NCI-H1436 (cell line): Measurements from ENCODE around the gene FCHO1.
"Not testable (repeated sequence)": the region's sequence is repeated elsewhere in the genome, so short reads cannot be mapped to it uniquely, and the experiment has no call there.

Experiments
- DNase-seq: peaks from one replicate; lab custom pipeline; 2025; lab: John Stamatoyannopoulos, UW

The FCHO1 gene

DNA sequence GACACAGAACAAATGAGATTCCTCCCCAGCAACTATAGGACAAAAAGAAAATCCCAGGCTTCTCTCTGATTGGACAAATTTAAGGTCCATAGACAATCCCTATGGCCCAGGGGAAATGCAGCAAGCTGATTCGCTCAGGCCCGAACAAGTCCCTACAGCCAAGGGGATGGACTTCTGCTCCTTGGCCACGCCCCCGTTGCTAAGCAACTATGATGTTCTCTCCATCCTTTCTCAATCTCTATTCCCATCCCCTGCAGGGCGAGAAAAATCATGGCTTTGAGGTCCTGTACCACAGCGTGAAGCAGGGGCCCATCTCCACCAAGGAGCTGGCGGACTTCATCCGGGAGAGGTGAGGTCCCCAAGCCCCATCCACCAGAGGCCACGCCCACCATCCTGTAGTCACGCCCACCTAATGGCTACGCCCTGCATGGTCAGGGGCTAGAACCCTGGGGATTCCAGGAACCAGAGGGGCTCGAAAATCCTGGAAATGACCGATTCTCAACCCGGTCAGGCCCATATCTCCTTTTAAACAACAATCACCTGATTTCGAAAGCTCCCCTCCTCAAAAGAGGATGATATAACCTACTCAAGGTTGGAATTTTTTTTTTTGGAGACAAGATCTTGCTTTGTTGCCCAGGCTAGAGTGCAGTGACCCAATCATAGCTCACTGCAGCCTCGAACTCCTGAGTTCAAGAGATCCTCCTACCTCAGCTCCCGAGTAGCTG is 11.4 kb downstream of the FCHO1 start:
- peak; percentile 28 for DNase-seq

- no peak for DNase-seq
Measured at GRCh38 chr19:17764348-17764747, 13.1 kb downstream of the FCHO1 start.

DNA sequence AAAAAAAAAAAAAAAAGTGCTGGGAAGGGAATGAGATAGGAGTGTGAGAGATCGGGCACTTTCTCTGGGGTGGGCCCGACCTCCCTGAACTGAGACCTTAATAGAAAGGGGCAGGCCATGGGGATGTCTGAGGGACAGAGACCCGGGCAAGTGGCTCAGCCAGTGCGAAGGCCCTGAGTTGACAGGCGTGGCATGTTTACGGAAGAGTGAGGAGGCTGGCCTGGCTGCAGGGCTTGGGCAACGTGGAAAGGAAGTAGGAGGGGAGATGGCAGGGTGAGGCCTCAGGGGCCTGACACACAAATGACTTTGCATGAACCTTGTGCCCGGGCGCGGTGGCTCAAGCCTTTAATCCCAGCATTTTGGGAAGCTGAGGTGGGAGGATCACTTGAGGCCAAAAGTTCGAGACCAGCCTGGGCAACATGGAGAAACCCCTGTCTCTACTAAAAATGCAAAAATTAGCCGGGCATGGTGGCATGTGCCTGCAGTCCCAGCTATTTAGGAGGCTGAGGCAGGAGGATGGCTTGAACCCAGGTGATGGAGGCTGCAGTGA is 13.9 kb downstream of the FCHO1 start:
- no peak for DNase-seq

DNA sequence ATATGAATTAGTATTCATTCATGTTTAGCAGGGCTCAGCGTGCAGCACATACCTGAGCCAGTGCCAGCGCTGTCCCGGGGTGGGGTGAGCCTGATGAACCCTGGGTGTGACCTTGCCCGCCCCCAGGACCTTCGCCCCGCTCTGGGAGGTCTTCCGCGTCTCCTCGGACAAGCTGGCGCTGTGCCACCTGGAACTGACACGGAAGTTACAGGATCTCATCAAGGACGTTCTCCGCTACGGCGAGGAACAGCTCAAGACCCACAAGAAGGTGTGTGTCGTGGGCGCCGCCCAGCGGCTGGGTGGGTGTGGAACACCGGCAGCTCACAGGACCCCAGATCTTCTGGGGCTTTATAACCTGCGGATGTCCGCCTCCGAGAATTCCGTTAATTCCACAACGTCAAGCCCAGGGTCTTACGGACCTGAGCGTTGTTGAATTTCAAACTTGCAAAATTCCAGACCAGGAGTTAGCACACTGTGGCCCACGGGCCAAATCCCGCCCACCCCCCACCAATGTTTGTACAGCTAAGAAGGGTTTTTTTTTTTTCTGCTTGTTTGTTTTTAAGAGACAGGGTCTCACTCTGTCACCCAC is 15.4 kb downstream of the FCHO1 start:
- no peak for DNase-seq

- DNase-seq: no peak
Measured at GRCh38 chr19:17767559-17767958, 16.3 kb downstream of the FCHO1 start.

DNA sequence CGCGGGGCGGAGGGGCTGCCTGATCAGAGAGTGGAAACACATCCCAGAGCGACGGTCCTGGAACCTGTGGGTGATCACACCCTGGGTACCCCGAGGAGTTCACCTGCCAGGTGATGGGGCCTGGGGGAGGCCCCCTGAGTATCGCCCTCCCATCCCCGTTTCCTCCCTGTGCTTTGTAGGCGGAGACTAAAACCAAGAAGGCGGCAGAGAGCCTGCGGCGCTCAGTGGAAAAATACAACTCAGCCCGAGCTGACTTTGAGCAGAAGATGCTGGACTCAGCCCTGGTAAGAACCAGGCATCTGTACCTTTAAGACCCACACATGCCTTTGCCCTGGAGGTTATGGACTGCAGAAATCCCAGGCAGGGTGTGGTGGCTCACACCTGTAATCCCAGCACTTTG is 19.3 kb downstream of the FCHO1 start:
- no peak for DNase-seq

DNA sequence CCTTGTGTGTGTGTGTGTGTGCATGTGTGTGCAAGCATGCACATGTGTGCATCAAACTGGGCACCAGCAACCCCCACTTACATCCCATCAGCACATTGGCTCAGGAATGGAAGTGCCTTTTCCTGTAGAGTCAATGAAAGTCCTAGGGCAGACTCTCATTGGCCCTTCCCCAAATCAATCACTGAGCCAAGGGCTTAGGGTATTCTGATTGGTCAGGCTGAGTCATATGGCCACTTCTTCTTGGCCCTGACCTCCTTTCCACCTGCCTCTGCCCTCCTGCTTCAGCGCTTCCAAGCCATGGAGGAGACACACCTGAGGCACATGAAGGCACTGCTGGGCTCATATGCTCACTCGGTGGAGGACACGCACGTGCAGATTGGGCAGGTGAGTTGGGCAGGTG is 20.9 kb downstream of the FCHO1 start:
- no peak for DNase-seq

DNA sequence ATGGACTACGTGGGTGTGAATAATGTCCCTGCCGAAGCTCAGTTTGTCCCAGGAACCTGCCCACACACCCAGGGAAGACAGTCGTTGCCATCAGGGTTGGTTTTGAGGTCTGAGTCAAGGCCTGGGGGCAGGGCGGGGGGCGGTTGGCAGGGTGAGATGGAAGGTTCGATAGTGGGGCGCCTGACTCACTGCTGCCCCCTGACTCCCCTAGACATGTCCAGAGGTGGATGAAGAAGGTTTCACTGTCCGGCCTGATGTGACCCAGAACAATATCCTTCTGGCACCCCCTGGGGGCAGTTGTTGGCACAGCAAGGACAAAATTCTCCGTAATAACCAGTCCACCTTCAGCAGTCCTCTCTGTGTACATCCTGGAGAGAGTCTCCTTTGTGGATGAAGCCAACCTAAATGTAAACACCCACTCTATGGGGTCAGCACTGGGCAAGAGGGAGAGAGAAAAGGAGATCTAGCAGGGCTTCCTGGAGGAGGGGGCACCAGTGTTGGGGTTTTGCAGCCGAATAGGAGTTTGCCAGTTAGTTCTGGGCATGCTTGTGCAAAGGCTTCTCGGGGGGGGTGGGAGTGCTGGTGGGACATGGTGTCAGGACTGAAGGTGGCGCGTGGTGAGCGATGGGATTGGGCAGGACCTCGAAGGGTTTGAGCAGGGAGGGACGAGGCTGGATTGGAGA is 24.1 kb downstream of the FCHO1 start:
- no peak for DNase-seq

DNA sequence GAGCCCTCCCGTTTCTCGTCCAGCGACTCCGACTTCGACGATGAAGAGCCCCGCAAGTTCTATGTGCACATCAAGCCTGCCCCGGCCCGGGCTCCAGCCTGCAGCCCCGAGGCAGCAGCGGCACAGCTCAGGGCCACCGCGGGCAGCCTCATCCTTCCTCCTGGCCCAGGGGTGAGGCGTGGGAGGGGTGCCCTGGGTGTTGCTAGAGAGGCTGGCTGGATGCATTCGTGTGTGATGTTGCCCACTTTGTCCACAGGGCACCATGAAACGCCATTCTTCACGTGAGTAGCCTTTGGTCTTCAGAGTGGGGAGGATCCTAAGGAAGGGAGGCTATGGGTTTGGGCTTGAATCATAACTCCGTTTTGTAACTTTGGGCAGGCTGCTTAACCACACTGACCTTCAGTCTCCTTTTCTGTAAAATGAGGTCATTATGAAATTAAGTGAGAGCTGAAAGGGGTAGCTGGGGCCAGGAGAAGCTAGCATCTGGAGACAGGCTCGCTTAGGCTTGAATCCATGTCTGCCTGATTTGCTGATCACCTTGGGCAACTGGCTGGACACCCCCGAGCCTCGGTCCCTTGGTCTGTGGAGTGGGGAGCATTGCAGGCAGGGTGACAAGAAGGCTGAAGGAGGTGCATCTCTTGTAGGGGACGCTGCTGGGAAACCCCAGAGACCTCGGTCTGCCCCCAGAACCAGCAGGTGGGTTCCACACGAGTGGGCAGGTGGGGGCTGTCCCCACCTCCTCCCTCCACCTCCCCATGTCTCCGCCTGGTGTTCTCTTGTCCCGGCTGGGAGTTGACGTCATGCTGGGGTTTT is 24.9 kb downstream of the FCHO1 start:
- no peak for DNase-seq

DNA sequence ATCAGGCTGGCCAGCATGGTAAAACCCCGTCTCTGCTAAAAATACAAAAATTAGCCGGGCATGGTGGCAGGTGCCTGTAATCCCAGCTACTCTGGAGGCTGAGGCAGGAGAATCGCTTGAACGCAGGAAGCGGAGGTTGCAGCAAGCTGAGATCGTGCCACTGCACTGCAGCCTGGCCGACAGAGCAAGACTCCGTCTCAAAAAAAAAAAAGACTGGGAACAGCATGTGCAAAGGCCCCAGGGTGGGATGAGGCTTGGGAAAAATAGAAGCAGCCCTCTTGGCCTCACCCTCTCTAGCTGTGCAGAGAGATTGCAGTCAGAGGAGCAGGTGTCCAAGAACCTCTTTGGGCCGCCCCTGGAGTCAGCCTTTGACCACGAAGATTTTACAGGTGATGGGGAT is 26.6 kb downstream of the FCHO1 start:
- not testable (repeated sequence) for DNase-seq

- no peak for DNase-seq
Measured at GRCh38 chr19:17778251-17778967, 27.1 kb downstream of the FCHO1 start.

GRCh38 chr19:17778968-17779929 is 28.0 kb downstream of the FCHO1 start:
- no peak for DNase-seq

GRCh38 chr19:17780781-17781180 is 29.5 kb downstream of the FCHO1 start:
- no peak for DNase-seq

- not testable (repeated sequence) for DNase-seq
Measured at GRCh38 chr19:17783721-17784120, 32.4 kb downstream of the FCHO1 start.

DNA sequence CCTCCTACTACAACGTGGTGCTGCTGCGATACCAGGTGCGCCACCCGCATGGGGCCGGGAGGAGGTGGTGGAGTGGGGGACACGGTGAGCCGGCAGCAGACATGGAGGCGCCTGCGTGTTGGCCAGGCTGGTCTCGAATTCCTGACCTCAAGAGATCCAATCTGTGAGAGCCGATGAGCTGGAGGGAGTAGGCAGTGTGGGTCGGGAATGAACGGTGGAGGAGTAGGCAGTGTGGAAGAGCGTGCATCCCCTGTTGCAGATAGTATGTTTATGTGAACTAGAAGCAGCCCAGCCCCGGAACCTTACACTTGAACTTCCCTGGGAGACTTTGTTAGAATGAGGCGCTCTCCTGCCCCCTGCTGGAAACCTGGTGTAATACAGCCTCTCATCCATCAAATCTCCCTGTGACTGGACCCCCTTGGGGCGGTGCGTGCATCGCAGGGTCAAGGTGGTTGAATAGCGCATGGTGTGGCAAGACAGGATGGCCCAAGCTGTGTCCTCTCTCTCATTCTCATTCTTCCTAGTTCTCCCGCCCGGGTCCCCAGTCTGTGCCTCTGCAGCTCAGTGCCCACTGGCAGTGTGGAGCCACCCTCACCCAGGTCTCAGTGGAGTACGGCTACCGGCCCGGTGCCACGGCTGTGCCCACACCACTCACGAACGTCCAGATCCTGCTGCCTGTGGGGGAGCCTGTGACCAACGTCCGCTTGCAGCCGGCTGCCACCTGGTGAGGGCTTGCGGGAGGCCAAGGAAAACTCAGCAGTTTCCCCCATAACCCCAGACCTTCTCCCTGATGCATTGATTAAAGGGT is 33.1 kb downstream of the FCHO1 start:
- peak; percentile 71 for DNase-seq

DNA sequence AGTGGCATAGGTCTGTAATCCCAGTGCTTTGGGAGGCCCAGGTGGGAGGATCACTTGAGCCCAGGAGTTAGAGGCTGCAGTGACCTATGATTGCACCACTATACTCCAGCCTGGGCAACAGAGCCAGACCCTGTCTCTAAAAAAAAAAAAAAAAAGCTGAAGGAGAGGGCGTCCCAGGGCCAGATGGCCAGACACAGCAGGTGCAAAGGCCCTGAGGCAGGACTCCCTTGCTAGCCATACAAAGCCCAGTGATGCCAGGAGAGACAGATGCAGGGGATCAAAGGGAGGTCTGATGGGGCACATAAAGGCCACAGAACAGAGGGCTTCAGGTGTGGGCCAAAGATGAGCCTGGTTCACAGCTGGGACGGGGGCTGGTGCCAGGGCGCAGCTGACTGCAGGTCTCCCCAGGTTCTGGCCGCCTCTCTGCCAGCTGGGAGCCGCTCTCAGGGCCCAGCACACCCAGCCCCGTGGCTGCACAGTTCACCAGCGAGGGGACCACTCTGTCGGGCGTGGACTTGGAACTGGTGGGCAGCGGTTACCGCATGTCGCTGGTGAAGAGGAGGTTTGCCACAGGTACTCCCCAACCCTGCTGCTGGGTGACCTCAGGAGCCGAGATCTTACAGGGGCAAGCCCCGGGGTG is 36.1 kb downstream of the FCHO1 start:
- DNase-seq: no peak

DNA sequence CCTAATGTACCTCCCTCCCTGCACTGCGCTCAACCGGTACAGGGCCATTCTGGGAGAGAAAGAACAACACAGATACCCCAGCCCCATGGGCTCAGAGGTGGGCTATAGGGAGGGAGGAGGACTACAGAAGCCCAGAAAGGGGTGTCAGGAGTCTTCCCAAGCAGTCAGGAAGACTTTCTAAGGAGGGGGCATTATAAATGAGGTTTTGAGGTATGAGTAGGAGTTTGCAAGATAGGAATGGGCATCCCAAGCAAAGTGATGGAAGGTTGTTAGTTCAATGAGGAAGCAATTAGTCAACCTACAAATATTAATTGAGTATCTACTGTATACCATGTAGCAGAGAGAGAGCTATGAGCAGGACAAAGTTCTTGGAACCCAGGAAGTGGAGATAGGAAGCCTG is 37.4 kb downstream of the FCHO1 start:
- DNase-seq: no peak

DNA sequence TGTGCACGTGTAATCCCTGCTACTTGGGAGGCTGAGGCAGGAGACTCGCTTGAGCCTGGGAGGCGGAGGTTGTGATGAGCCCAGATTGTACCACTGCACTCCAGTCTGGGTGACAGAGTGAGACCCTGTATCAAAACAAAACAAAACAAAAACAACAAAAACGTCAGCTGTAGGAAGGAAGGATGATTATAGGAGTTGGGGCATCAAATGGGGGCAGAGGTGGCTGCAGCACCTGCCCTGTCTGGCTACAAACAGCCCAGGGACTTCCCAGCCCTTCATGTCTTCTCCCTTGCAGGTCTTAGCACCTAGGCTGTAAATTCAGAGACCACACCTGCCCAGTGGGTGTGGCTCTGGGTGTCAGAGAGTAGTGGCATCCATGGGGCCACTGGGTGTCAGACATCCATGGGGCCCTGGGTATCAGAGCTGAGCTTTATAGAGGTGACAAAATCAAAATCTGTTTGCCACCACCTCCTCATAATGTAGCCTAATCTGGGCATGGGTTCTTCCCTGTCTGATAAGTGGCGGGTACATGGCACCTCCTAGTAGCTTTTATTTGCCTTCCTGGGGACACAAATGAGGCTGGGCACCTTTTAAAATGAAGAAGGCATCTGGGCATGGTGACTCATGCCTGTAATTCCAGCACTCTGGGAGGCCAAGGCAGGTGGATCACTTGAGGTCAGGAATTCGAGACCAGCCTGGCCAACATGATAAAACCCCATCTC is 38.9 kb downstream of the FCHO1 start:
- no peak for DNase-seq

DNA sequence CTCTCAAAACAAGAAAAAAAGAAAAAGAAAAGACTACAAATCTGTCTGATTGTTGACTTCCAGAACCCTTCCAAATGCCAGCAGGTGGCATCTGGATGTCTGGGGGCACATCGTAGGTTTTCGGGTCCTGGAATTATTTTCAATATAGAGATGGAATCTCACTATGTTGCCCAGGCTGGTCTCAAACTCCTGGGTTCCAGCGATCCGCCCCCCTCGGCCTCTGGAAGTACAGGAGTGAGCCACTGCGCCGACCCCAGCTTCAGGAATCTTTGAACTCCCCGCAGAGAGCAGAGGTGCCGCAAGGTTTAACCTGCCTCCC is 43.1 kb downstream of the FCHO1 start:
- DNase-seq: no peak
